ENCODE data around the gene ELMOD1.

Gene ELMOD1

GRCh38 chr11:107651672-107652071 is 60.7 kb downstream of the ELMOD1 start:
- DNase-seq = no peak

GRCh38 chr11:107653076-107653475 is 62.1 kb downstream of the ELMOD1 start:
- no peak for DNase-seq

GRCh38 chr11:107655602-107656001 is 64.7 kb downstream of the ELMOD1 start:
- no peak for DNase-seq

GRCh38 chr11:107659310-107659709 is 68.4 kb downstream of the ELMOD1 start:
- DNase-seq = no peak

- DNase-seq = no peak
These were observed 69.1 kb downstream of the ELMOD1 start for GRCh38 chr11:107660066-107660465.

- no peak for DNase-seq
These were observed 70.7 kb downstream of the ELMOD1 start for GRCh38 chr11:107661656-107662055.

- no peak for DNase-seq
These were observed 74.1 kb downstream of the ELMOD1 start for GRCh38 chr11:107665018-107665417.

GRCh38 chr11:107666911-107667613 is 76.1 kb downstream of the ELMOD1 start:
- no peak for DNase-seq

- no peak for DNase-seq
These were observed 78.3 kb downstream of the ELMOD1 start for GRCh38 chr11:107669191-107669740.

- DNase-seq = no peak
These were observed 79.1 kb downstream of the ELMOD1 start for GRCh38 chr11:107669893-107670601.

- no peak for DNase-seq
These were observed 85.0 kb downstream of the ELMOD1 start for GRCh38 chr11:107675902-107676301.

GRCh38 chr11:107676336-107677057 is 85.5 kb downstream of the ELMOD1 start:
- no peak for DNase-seq

- DNase-seq = no peak
These were observed 87.1 kb downstream of the ELMOD1 start for GRCh38 chr11:107677924-107678631.

GRCh38 chr11:107678632-107678971 is 87.7 kb downstream of the ELMOD1 start:
- no peak for DNase-seq

- DNase-seq = no peak
These were observed 88.5 kb downstream of the ELMOD1 start for GRCh38 chr11:107679255-107680024.

- no peak for DNase-seq
These were observed 91.2 kb downstream of the ELMOD1 start for GRCh38 chr11:107682171-107682570.

GRCh38 chr11:107682572-107682971 is 91.6 kb downstream of the ELMOD1 start:
- no peak for DNase-seq

GRCh38 chr11:107683061-107683460 is 92.1 kb downstream of the ELMOD1 start:
- no peak for DNase-seq

- DNase-seq = no peak
These were observed 92.9 kb downstream of the ELMOD1 start for GRCh38 chr11:107683807-107684206.

- DNase-seq = no peak
These were observed 97.5 kb downstream of the ELMOD1 start for GRCh38 chr11:107688322-107688918.

- peak; percentile 51 to 57 for DNase-seq
These were observed 98.6 kb downstream of the ELMOD1 start for GRCh38 chr11:107689317-107690202.
